SJSA1 (cell line): ENCODE results near the gene KAZN. TPM values are rescaled to one million over a fixed set of nuclear protein-coding genes. Genes with fewer than 3 reads are reported as not detected.

Experiments used
- DNase-seq, 2 experiments: peaks; one replicate each; pipeline ENCODE4 v3.0.0-alpha.2; 2015 to 2020; ENCODE audit warnings: low spot score in 2 of 2, low read depth in 1 of 2
- H3K27ac ChIP-seq: fragments of 250-450 bp; sonication (Bioruptor Pico); 2 replicates; pipeline ENCODE4 v1.5.1; 2020; ENCODE audit warnings: mild to moderate bottlenecking, moderate library complexity
- H3K27me3 ChIP-seq: fragments of 250-450 bp; sonication (Bioruptor Pico); replicated peaks from 2 replicates; pipeline ENCODE4 v1.5.1; 2020; ENCODE audit warnings: mild to moderate bottlenecking, moderate library complexity
- H3K36me3 ChIP-seq: fragments of 250-450 bp; sonication (Bioruptor Pico); 2 replicates; pipeline ENCODE4 v1.5.1; 2020; ENCODE audit warnings: mild to moderate bottlenecking
- H3K4me1 ChIP-seq: fragments of 250-450 bp; sonication (Bioruptor Pico); replicated peaks from 2 replicates; pipeline ENCODE4 v1.6.1; 2021; ENCODE audit warnings: mild to moderate bottlenecking
- H3K4me3 ChIP-seq: fragments of 250-450 bp; sonication (Bioruptor Pico); 2 replicates; pipeline ENCODE4 v1.5.1; 2020; ENCODE audit warnings: mild to moderate bottlenecking
- H3K9me3 ChIP-seq: fragments of 250-450 bp; sonication (Bioruptor Pico); replicated peaks from 2 replicates; pipeline ENCODE4 v1.5.1; 2020; ENCODE audit warnings: mild to moderate bottlenecking
- total RNA-seq: library from RNA; depleted of rRNA; stranded (reverse); fragments of >200 nt; shearing (Covaris generic); gene quantifications from 2 replicates; pipeline ENCODE4 v1.2.3, GENCODE V29; 2014

The KAZN gene
- total RNA-seq, 1 experiment from 2014 or later: 4.2 TPM

- Histone ChIP-seq H3K36me3 (peaks cover 11% of the 10 kb centered on the region), H3K4me3 (no peak overlapping the region), H3K27ac (no peak overlapping the region), H3K4me1 (no peaks in the 10 kb centered on the region), H3K9me3 (no peaks in the 10 kb centered on the region; the same call in 1 of the 2 replicates), H3K27me3 (no peaks in the 10 kb centered on the region)
- DNase-seq: no peak
Observed at GRCh38 chr1:15067148-15067547, 468.7 kb downstream of the KAZN start.

GRCh38 chr1:15068152-15068551, 469.7 kb downstream of the KAZN start:
- DNase-seq: no peak
- no peaks in the 10 kb centered on the region for H3K9me3 ChIP-seq
- 0 out of 2 replicates have a peak, but pooled peaks cover 4% of the 10 kb centered on the region for H3K36me3 ChIP-seq
- H3K4me3 ChIP-seq: no peak overlapping the region
- no peaks in the 10 kb centered on the region for H3K4me1 ChIP-seq
- H3K27me3 ChIP-seq: no peaks in the 10 kb centered on the region
- H3K27ac ChIP-seq: no peak overlapping the region

GRCh38 chr1:15068997-15069396, 470.5 kb downstream of the KAZN start:
- no peaks in the 10 kb centered on the region for H3K4me1 ChIP-seq
- no peaks in the 10 kb centered on the region for H3K9me3 ChIP-seq
- H3K36me3 ChIP-seq: 0 out of 2 replicates have a peak, but pooled peaks cover 4% of the 10 kb centered on the region
- no peak overlapping the region for H3K27ac ChIP-seq
- H3K4me3 ChIP-seq: no peak overlapping the region
- no peak for DNase-seq
- no peaks in the 10 kb centered on the region for H3K27me3 ChIP-seq

- DNase-seq: no peak
- no peaks in the 10 kb centered on the region for H3K36me3 ChIP-seq
- no peak overlapping the region for H3K4me3 ChIP-seq
- H3K27me3 ChIP-seq: no peaks in the 10 kb centered on the region
- H3K9me3 ChIP-seq: no peaks in the 10 kb centered on the region
- no peak overlapping the region for H3K27ac ChIP-seq
- H3K4me1 ChIP-seq: no peaks in the 10 kb centered on the region
Observed at GRCh38 chr1:15070145-15070748, 471.8 kb downstream of the KAZN start.

GRCh38 chr1:15071936-15072335, 473.5 kb downstream of the KAZN start:
- H3K4me1 ChIP-seq: no peaks in the 10 kb centered on the region
- no peak overlapping the region for H3K4me3 ChIP-seq
- H3K36me3 ChIP-seq: no peaks in the 10 kb centered on the region
- no peak overlapping the region for H3K27ac ChIP-seq
- no peak for DNase-seq
- H3K27me3 ChIP-seq: no peaks in the 10 kb centered on the region
- H3K9me3 ChIP-seq: no peaks in the 10 kb centered on the region

GRCh38 chr1:15073799-15074308, 475.4 kb downstream of the KAZN start:
- Histone ChIP-seq H3K9me3 (no peaks in the 10 kb centered on the region), H3K4me1 (no peaks in the 10 kb centered on the region), H3K4me3 (no peak overlapping the region), H3K36me3 (no peaks in the 10 kb centered on the region), H3K27me3 (no peaks in the 10 kb centered on the region), H3K27ac (no peak overlapping the region)
- no peak for DNase-seq

- Histone ChIP-seq H3K9me3 (no peaks in the 10 kb centered on the region), H3K27ac (no peak overlapping the region), H3K4me1 (no peaks in the 10 kb centered on the region), H3K36me3 (no peaks in the 10 kb centered on the region), H3K4me3 (no peak overlapping the region), H3K27me3 (no peaks in the 10 kb centered on the region)
- no peak for DNase-seq
Observed at GRCh38 chr1:15075175-15075574, 476.7 kb downstream of the KAZN start.

- DNase-seq: no peak
- Histone ChIP-seq H3K9me3 (no peaks in the 10 kb centered on the region), H3K4me1 (no peaks in the 10 kb centered on the region), H3K27me3 (no peaks in the 10 kb centered on the region), H3K36me3 (no peaks in the 10 kb centered on the region), H3K4me3 (no peak overlapping the region), H3K27ac (no peak overlapping the region)
Observed at GRCh38 chr1:15075817-15076216, 477.3 kb downstream of the KAZN start.

GRCh38 chr1:15076807-15077206, 478.3 kb downstream of the KAZN start:
- H3K27me3 ChIP-seq: no peaks in the 10 kb centered on the region
- DNase-seq: no peak
- no peak overlapping the region for H3K27ac ChIP-seq
- no peaks in the 10 kb centered on the region for H3K9me3 ChIP-seq
- no peak overlapping the region for H3K4me3 ChIP-seq
- H3K36me3 ChIP-seq: no peaks in the 10 kb centered on the region
- no peaks in the 10 kb centered on the region for H3K4me1 ChIP-seq

GRCh38 chr1:15077384-15077783, 478.9 kb downstream of the KAZN start:
- DNase-seq: no peak
- H3K4me1 ChIP-seq: no peaks in the 10 kb centered on the region
- H3K27me3 ChIP-seq: no peaks in the 10 kb centered on the region
- H3K27ac ChIP-seq: no peak overlapping the region
- H3K36me3 ChIP-seq: no peaks in the 10 kb centered on the region
- H3K9me3 ChIP-seq: no peaks in the 10 kb centered on the region
- H3K4me3 ChIP-seq: no peak overlapping the region

GRCh38 chr1:15080328-15081007, 482.0 kb downstream of the KAZN start:
- Histone ChIP-seq H3K4me1 (no peaks in the 10 kb centered on the region), H3K9me3 (no peaks in the 10 kb centered on the region), H3K4me3 (no peak overlapping the region), H3K27ac (no peak overlapping the region), H3K27me3 (no peaks in the 10 kb centered on the region), H3K36me3 (no peaks in the 10 kb centered on the region)
- DNase-seq: no peak

- Histone ChIP-seq H3K27me3 (no peaks in the 10 kb centered on the region), H3K27ac (no peak overlapping the region), H3K4me3 (no peak overlapping the region), H3K4me1 (no peaks in the 10 kb centered on the region), H3K9me3 (no peaks in the 10 kb centered on the region), H3K36me3 (no peaks in the 10 kb centered on the region)
- no peak for DNase-seq
Observed at GRCh38 chr1:15081102-15081501, 482.6 kb downstream of the KAZN start.

GRCh38 chr1:15083578-15083977, 485.1 kb downstream of the KAZN start:
- Histone ChIP-seq H3K4me3 (no peak overlapping the region), H3K4me1 (peaks cover 13% of the 10 kb centered on the region), H3K9me3 (no peaks in the 10 kb centered on the region), H3K27me3 (no peaks in the 10 kb centered on the region), H3K27ac (no peak overlapping the region), H3K36me3 (no peaks in the 10 kb centered on the region)
- no peak for DNase-seq

- DNase-seq: peak; percentile 66 to 70
- Histone ChIP-seq H3K36me3 (no peaks in the 10 kb centered on the region), H3K27ac (peak overlapping the region; percentile 67), H3K27me3 (no peaks in the 10 kb centered on the region), H3K4me1 (peaks cover 35% of the 10 kb centered on the region), H3K4me3 (no peak overlapping the region), H3K9me3 (no peaks in the 10 kb centered on the region)
Observed at GRCh38 chr1:15088281-15088971, 489.9 kb downstream of the KAZN start.
